ENCODE results near the gene ALOX12B. TPM values are rescaled to one million over a fixed set of nuclear protein-coding genes. Genes with fewer than 3 reads are reported as not detected.

Gene ALOX12B
- total and polyA plus RNA-seq, 2 of the 13 experiments (the other 11 are each of a cell fraction or from before 2014, with no cell fraction given): 0.13 TPM; not detected in 1

DNA sequence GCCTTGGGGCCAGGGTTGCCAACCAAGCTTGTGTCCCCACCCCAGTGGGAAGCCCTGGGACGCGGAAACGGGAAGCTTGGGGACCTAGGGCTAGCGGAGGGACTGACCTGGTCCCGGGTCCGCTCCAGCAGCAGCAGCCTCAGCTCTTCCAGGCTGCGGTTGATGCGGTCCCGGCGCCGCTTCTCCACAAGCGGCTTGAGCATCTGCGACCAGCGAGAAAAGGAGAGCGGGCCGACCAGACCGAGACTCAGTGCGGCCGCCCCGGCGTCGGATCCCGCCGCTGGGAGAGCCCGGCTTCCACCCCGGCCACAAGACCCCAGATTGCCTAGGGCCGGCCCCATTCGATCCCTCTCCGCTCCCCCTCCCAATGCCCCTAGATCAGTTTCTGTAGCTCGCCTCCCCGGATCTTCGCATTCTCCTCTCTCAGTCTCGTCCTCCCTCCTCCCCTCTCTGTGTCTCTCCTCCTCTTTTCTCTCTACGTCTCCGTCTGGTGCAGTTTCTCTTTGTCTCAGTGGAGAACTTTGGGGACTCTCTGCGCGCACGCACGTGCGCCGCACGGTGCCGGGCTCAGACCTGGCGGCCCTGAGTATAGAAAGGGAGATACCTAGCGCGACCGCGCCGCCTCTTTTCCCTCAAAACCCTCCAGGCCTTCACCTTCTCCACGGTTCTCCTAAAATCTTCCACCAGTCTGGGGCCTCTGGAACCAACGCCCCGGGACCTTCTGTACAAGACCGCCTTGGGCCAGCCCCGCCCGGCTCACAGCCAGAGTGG is 35.6 kb upstream of the ALOX12B start (continued):
- TF ChIP-seq, protein P1, sequence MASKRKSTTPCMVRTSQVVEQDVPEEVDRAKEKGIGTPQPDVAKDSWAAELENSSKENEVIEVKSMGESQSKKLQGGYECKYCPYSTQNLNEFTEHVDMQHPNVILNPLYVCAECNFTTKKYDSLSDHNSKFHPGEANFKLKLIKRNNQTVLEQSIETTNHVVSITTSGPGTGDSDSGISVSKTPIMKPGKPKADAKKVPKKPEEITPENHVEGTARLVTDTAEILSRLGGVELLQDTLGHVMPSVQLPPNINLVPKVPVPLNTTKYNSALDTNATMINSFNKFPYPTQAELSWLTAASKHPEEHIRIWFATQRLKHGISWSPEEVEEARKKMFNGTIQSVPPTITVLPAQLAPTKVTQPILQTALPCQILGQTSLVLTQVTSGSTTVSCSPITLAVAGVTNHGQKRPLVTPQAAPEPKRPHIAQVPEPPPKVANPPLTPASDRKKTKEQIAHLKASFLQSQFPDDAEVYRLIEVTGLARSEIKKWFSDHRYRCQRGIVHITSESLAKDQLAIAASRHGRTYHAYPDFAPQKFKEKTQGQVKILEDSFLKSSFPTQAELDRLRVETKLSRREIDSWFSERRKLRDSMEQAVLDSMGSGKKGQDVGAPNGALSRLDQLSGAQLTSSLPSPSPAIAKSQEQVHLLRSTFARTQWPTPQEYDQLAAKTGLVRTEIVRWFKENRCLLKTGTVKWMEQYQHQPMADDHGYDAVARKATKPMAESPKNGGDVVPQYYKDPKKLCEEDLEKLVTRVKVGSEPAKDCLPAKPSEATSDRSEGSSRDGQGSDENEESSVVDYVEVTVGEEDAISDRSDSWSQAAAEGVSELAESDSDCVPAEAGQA (IDR thresholded peaks at IDR 0.05; ENCODE audit: low read depth): no peak
- TF ChIP-seq, protein P1 (CRISPR knock-in tag; IDR thresholded peaks at IDR 0.05; ENCODE audit: borderline replicate concordance): no peak
- TF ChIP-seq MXD4 (CRISPR knock-in tag; IDR thresholded peaks at IDR 0.05) (no peak), HNRNPLL (IDR thresholded peaks at IDR 0.05; ENCODE audit: low read depth, low read length, poor library complexity, severe bottlenecking) (peak; percentile 67), ZSCAN9 (CRISPR knock-in tag; IDR thresholded peaks at IDR 0.05; ENCODE audit: borderline replicate concordance) (no peak), KAT2B (IDR thresholded peaks at IDR 0.05; ENCODE audit: borderline replicate concordance, low read depth, low read length) (no peak), ZNF30 (CRISPR knock-in tag; IDR thresholded peaks at IDR 0.05) (no peak), SP4 (CRISPR knock-in tag; IDR thresholded peaks at IDR 0.05) (0 out of 2 replicates have a peak, but pooled peaks have one; percentile 26), IKZF1 (IDR thresholded peaks at IDR 0.05) (no peak), DNMT3B (CRISPR knock-in tag; conservative IDR thresholded peaks at IDR 0.05) (no peak), ZFP90 (CRISPR knock-in tag; IDR thresholded peaks at IDR 0.05; ENCODE audit: borderline replicate concordance) (peak; percentile 69; the same call in 1 of the 2 replicates), HIVEP1 (CRISPR knock-in tag; IDR thresholded peaks at IDR 0.05) (no peak)
- TF ChIP-seq, protein P2, sequence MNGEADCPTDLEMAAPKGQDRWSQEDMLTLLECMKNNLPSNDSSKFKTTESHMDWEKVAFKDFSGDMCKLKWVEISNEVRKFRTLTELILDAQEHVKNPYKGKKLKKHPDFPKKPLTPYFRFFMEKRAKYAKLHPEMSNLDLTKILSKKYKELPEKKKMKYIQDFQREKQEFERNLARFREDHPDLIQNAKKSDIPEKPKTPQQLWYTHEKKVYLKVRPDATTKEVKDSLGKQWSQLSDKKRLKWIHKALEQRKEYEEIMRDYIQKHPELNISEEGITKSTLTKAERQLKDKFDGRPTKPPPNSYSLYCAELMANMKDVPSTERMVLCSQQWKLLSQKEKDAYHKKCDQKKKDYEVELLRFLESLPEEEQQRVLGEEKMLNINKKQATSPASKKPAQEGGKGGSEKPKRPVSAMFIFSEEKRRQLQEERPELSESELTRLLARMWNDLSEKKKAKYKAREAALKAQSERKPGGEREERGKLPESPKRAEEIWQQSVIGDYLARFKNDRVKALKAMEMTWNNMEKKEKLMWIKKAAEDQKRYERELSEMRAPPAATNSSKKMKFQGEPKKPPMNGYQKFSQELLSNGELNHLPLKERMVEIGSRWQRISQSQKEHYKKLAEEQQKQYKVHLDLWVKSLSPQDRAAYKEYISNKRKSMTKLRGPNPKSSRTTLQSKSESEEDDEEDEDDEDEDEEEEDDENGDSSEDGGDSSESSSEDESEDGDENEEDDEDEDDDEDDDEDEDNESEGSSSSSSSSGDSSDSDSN (CRISPR knock-in tag; IDR thresholded peaks at IDR 0.05): peak; percentile 22; the same call in 1 of the 2 replicates
- TF ChIP-seq, protein P3, sequence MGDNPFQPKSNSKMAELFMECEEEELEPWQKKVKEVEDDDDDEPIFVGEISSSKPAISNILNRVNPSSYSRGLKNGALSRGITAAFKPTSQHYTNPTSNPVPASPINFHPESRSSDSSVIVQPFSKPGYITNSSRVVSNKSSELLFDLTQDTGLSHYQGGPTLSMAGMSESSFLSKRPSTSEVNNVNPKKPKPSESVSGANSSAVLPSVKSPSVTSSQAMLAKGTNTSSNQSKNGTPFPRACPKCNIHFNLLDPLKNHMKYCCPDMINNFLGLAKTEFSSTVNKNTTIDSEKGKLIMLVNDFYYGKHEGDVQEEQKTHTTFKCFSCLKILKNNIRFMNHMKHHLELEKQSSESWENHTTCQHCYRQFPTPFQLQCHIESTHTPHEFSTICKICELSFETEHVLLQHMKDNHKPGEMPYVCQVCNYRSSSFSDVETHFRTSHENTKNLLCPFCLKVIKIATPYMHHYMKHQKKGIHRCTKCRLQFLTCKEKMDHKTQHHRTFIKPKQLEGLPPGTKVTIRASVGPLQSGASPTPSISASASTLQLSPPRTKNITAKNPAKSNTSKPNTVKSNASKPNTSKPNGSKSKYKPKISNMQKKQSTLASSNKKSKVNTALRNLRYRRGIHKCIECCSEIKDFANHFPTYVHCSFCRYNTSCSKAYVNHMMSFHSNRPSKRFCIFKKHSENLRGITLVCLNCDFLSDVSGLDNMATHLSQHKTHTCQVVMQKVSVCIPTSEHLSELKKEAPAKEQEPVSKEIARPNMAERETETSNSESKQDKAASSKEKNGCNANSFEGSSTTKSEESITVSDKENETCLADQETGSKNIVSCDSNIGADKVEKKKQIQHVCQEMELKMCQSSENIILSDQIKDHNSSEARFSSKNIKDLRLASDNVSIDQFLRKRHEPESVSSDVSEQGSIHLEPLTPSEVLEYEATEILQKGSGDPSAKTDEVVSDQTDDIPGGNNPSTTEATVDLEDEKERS (CRISPR knock-in tag; IDR thresholded peaks at IDR 0.05): no peak
- TF ChIP-seq, protein P4, sequence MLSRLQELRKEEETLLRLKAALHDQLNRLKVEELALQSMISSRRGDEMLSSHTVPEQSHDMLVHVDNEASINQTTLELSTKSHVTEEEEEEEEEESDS (CRISPR knock-in tag; IDR thresholded peaks at IDR 0.05; ENCODE audit: borderline replicate concordance): no peak
- TF ChIP-seq, protein P5, sequence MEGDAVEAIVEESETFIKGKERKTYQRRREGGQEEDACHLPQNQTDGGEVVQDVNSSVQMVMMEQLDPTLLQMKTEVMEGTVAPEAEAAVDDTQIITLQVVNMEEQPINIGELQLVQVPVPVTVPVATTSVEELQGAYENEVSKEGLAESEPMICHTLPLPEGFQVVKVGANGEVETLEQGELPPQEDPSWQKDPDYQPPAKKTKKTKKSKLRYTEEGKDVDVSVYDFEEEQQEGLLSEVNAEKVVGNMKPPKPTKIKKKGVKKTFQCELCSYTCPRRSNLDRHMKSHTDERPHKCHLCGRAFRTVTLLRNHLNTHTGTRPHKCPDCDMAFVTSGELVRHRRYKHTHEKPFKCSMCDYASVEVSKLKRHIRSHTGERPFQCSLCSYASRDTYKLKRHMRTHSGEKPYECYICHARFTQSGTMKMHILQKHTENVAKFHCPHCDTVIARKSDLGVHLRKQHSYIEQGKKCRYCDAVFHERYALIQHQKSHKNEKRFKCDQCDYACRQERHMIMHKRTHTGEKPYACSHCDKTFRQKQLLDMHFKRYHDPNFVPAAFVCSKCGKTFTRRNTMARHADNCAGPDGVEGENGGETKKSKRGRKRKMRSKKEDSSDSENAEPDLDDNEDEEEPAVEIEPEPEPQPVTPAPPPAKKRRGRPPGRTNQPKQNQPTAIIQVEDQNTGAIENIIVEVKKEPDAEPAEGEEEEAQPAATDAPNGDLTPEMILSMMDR (CRISPR knock-in tag; IDR thresholded peaks at IDR 0.05): no peak

All from HepG2 (cell line).